HepG2 (cell line): ENCODE data around the gene FAM50A. TPM values are rescaled to one million over a fixed set of nuclear protein-coding genes. Genes with fewer than 3 reads are reported as not detected.

Experiments used
- ATAC-seq: fragments of 200-7000 bp; cut with Tn5 transposase; 3 replicates; pipeline ENCODE4 v1.9.1; 2020; ENCODE audit warnings: mild to moderate bottlenecking, moderate library complexity
- BruUV-seq: library from RNA; stranded (reverse); fragments of 400-500 nt; replicated peaks from 2 replicates; lab custom pipeline; 2021; lab: Mats Ljungman, UMichigan
- CTCF ChIA-PET: fragments of 300-600 bp; formaldehyde crosslinking; extraction: SDS; loops from one replicate; lab custom pipeline; 2021; ENCODE audit warnings: low total read pairs, inconsistent platforms, low intra/inter-chr PET ratio; lab: Yijun Ruan, JAX
- POLR2A ChIA-PET: fragments of 350-600 bp; sonication (Branson Sonifier 250); formaldehyde crosslinking; loops from one replicate; lab custom pipeline; 2020; ENCODE audit warnings: antibody characterized with exemption, inconsistent platforms; lab: Yijun Ruan, JAX
- DNase-seq: peaks from one replicate; pipeline ENCODE4 v3.0.0-alpha.2; 2015; ENCODE audit warnings: low spot score
- FAIRE-seq: peaks from 3 replicates; lab custom pipeline; 2011; peaks lifted over from hg19 to GRCh38; lab: Jason Lieb, UNC
- H2AFZ ChIP-seq: one replicate; pipeline ENCODE4 v1.6.1; 2011; ENCODE audit warnings: low read length, inconsistent platforms
- H3K27ac ChIP-seq: fragments of 300-600 bp; 3 replicates; pipeline ENCODE4 v1.8.0; 2011; ENCODE audit warnings: mixed run types, mild to moderate bottlenecking, mixed read lengths, low read length, inconsistent platforms; ENCODE audit not compliant: insufficient read depth; ENCODE audit errors: extremely low read length
- H3K27me3 ChIP-seq, 2 experiments: fragments of 200-600 bp in 1 of 2; 2 replicates in 1 of 2; 3 replicates in 1 of 2; pipeline versions ENCODE4 v1.6.0 to v1.8.0; 2011; ENCODE audit warnings: low read length in 2 of 2, mild to moderate bottlenecking in 2 of 2, moderate library complexity in 2 of 2, inconsistent platforms in 1 of 2; ENCODE audit not compliant: insufficient read depth in 2 of 2, control insufficient read depth in 1 of 2
- H3K36me3 ChIP-seq, 2 experiments: fragments of 200-600 bp in 1 of 2; replicated peaks in 1 of 2; 2 replicates in 1 of 2; 3 replicates in 1 of 2; pipeline versions ENCODE4 v1.5.1 to v1.8.0; 2011; ENCODE audit warnings: low read length in 2 of 2, inconsistent platforms in 1 of 2; ENCODE audit not compliant: insufficient read depth in 2 of 2, control insufficient read depth in 1 of 2
- H3K4me1 ChIP-seq: 2 replicates; pipeline ENCODE4 v1.5.1; 2012; ENCODE audit warnings: low read length, inconsistent platforms; ENCODE audit not compliant: insufficient read depth
- H3K4me2 ChIP-seq: 2 replicates; pipeline ENCODE4 v1.6.0; 2011; ENCODE audit warnings: low read depth, low read length, inconsistent platforms
- H3K4me3 ChIP-seq, 3 experiments: fragments of 200-600 bp in 1 of 3; sonication (generic), shearing (Covaris generic) in 1 of 3; replicated peaks in 1 of 3; 2 replicates each; pipeline ENCODE4 v1.5.1; 2011 to 2016; ENCODE audit warnings: low read length in 3 of 3, inconsistent platforms in 2 of 3, low read depth in 2 of 3, mild to moderate bottlenecking in 2 of 3, control low read depth in 1 of 3, mixed read lengths in 1 of 3; ENCODE audit not compliant: insufficient read depth in 1 of 3
- H3K79me2 ChIP-seq: one replicate; pipeline ENCODE4 v1.6.1; 2011; ENCODE audit warnings: low read length, inconsistent platforms; ENCODE audit not compliant: insufficient read depth
- H3K9ac ChIP-seq: 2 replicates; pipeline ENCODE4 v1.6.0; 2011; ENCODE audit warnings: mild to moderate bottlenecking, low read depth, low read length, inconsistent platforms; ENCODE audit not compliant: insufficient read depth
- H3K9me3 ChIP-seq: 2 replicates; pipeline ENCODE4 v1.5.1; 2012; ENCODE audit warnings: mild to moderate bottlenecking, low read length
- H4K20me1 ChIP-seq: 2 replicates; pipeline ENCODE4 v1.6.0; 2011; ENCODE audit warnings: inconsistent platforms, mild to moderate bottlenecking, low read length, moderate library complexity; ENCODE audit not compliant: insufficient read depth
- ERF ChIP-seq: IDR thresholded peaks from 2 replicates; pipeline ENCODE4 v1.6.1; 2018; ENCODE audit warnings: missing biosample characterization, missing genetic modification reagents
- FOSL2 ChIP-seq: sonication (generic); formaldehyde crosslinking; IDR thresholded peaks from 2 replicates; pipeline ENCODE4 v1.4.0; 2020; ENCODE audit warnings: missing genetic modification reagents
- FOXO1 ChIP-seq: sonication (generic); formaldehyde crosslinking; IDR thresholded peaks from 2 replicates; pipeline ENCODE4 v1.4.0; 2020; ENCODE audit warnings: missing genetic modification reagents
- MAFG ChIP-seq: sonication (generic); formaldehyde crosslinking; IDR thresholded peaks from 2 replicates; pipeline ENCODE4 v1.5.1; 2020; ENCODE audit warnings: mild to moderate bottlenecking, missing genetic modification reagents
- SIX1 ChIP-seq: sonication (generic); formaldehyde crosslinking; IDR thresholded peaks from 2 replicates; pipeline ENCODE4 v1.4.0; 2020; ENCODE audit warnings: missing genetic modification reagents, borderline replicate concordance
- ZBTB8A ChIP-seq: sonication (generic); formaldehyde crosslinking; IDR thresholded peaks from 2 replicates; pipeline ENCODE4 v1.4.0; 2020; ENCODE audit warnings: mild to moderate bottlenecking, low read depth, missing genetic modification reagents, borderline replicate concordance
- ZFP41 ChIP-seq: sonication (generic); formaldehyde crosslinking; IDR thresholded peaks from 2 replicates; pipeline ENCODE4 v1.4.0; 2020; ENCODE audit warnings: mild to moderate bottlenecking, missing genetic modification reagents, borderline replicate concordance
- ZNF180 ChIP-seq: sonication (generic); formaldehyde crosslinking; IDR thresholded peaks from 2 replicates; pipeline ENCODE4 v1.4.0; 2020; ENCODE audit warnings: low read depth, missing genetic modification reagents, borderline replicate concordance
- ZNF501 ChIP-seq: sonication (generic); formaldehyde crosslinking; IDR thresholded peaks from 2 replicates; pipeline ENCODE4 v1.5.1; 2020; ENCODE audit warnings: mild to moderate bottlenecking, moderate library complexity, missing genetic modification reagents
- ZNF558 ChIP-seq: sonication (generic); formaldehyde crosslinking; IDR thresholded peaks from 2 replicates; pipeline ENCODE4 v1.9.0; 2022; ENCODE audit warnings: mild to moderate bottlenecking, missing genetic modification reagents, borderline replicate concordance
- WGBS: methylation state at CpG from one replicate; pipeline ENCODE4 v1.1.6; 2017; ENCODE audit warnings: low lambda C conversion rate; 5-methylcytosine and 5-hydroxymethylcytosine counted together
- in situ Hi-C: cut with HindIII; loops from 2 replicates; pipeline ENCODE4 v1.10.0; 2017; ENCODE audit warnings: low pct_unique_long_range_greater_than_20kb; ENCODE audit not compliant: extremely low pct_ligation_motif_present
- intact Hi-C: fragments of 100-400 bp; cut with micrococcal nuclease; formaldehyde crosslinking; loops from one replicate; pipeline ENCODE4 v1.10.0; 2022; ENCODE audit not compliant: unreplicated experiment
- polyA plus RNA-seq, 8 experiments: library from polyadenylated mRNA; depleted of rRNA in 3 of 8; stranded (reverse) in 7 of 8; unstranded in 1 of 8; fragments of >200 nt; fragmentation: Illumina TruSeq in 4 of 8; extraction: Trizol in 4 of 8; gene quantifications; 2 replicates each; pipeline versions ENCODE4 v1.2.1 to v1.2.3, GENCODE V29; 2011 to 2016; ENCODE audit warnings: low read depth in 4 of 8, missing spikeins in 1 of 8, mixed read lengths in 1 of 8; ENCODE audit not compliant: insufficient read depth in 1 of 8
- total RNA-seq, 5 experiments: library from RNA; depleted of rRNA; stranded (reverse); fragments of >200 nt; fragmentation: Illumina TruSeq; extraction: Trizol; gene quantifications; 2 replicates each; pipeline ENCODE4 v1.2.3, GENCODE V29; 2016; ENCODE audit warnings: low read depth in 1 of 5
- TF ChIP-seq, protein P1 (sequence below): sonication (generic); formaldehyde crosslinking; IDR thresholded peaks from 2 replicates; pipeline ENCODE4 v1.4.0; 2020; ENCODE audit warnings: mild to moderate bottlenecking, missing genetic modification reagents
- TF ChIP-seq, protein P2 (sequence below): sonication (generic); formaldehyde crosslinking; conservative IDR thresholded peaks from 2 replicates; pipeline ENCODE4 v1.4.0; 2020; ENCODE audit warnings: missing genetic modification reagents
- TF ChIP-seq, protein P3 (sequence below): sonication (generic); formaldehyde crosslinking; IDR thresholded peaks from 2 replicates; pipeline ENCODE4 v1.9.0; 2022; ENCODE audit warnings: missing genetic modification reagents, mild to moderate bottlenecking, borderline replicate concordance

Gene FAM50A
- total and polyA plus RNA-seq, 2 of the 13 experiments (the other 11 are each of a cell fraction or from before 2014, with no cell fraction given) = 30.7 to 40.7 TPM

DNA sequence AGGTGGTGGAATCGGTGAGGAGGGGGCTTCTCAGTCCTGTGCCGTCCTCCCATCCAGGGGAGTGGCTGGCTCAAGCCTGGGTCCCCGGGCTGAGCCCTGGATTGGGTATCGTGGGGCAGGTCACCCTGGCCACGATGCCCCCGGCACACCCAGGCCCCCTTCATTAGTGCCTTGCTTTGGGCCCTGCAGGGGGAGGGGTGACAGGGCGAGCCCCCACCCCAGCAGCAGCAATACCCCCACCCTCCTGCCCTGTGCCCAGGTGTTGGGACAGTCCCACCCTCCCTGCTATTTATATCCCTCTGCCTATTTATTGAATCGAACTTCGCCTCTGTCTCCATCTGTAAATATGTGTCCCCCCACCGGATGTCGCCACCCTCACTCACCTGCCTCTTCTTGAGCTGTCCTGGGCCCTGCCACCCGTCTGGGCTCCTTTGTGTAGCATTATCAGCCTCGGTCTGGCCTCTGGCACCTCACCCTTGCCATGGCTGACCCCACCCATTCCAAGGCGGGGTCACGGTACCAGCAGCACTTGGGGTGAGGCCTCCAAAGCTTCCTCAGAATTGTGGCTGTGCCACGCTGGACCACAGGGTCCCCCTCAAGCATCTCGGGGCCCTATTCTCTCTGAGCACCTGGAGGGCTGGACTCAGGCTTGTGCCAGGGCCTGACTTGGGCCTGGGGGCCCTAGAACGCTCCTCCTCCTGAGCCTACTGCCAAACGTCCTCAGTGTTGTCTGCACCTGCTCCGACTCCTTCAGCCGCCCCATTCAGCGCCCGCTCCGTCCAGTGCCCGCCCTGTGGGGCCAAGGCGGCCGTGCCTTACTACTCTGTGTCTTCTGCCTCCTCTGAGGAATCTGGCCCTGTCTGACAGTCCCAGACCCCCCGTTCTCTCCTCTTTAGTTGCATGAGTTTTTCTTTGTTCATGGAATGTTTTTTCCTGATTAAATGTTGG lies 29.0 kb downstream of the FAM50A start (continued):
- TF ChIP-seq, protein P1, sequence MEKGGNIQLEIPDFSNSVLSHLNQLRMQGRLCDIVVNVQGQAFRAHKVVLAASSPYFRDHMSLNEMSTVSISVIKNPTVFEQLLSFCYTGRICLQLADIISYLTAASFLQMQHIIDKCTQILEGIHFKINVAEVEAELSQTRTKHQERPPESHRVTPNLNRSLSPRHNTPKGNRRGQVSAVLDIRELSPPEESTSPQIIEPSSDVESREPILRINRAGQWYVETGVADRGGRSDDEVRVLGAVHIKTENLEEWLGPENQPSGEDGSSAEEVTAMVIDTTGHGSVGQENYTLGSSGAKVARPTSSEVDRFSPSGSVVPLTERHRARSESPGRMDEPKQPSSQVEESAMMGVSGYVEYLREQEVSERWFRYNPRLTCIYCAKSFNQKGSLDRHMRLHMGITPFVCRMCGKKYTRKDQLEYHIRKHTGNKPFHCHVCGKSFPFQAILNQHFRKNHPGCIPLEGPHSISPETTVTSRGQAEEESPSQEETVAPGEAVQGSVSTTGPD = no peak
- TF ChIP-seq ZNF180 (CRISPR knock-in tag) (no peak), FOXO1 (no peak)

DNA sequence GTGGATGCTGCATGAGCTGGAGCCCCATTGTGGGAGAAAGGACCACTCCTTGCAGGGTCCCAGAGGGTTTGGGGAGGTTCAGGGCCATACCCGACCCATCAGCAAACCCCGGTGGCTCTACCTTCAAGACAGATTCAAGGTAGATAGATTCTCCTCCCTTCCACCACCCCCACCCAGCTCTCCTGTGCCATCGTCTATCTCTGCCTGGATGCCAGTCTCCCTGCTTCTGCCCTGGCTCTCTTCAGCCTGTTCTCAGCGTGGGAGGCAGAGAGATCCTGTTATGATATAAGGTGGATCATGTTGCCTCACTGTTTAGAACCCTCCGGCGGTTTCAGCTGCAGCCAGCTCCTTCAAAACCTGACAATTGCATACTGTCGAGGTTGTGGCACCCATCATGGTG lies 29.7 kb downstream of the FAM50A start:
- no peak for ATAC-seq
- DNase-seq = no peak
- WGBS = 96% methylated on average over 4 of the region's 7 CpGs
- no peaks in the 10 kb centered on the region for H3K79me2 ChIP-seq
- FAIRE-seq = no peak
- no peak overlapping the region for H3K4me2 ChIP-seq
- no peak for TF ChIP-seq ZBTB8A
- TF ChIP-seq, protein P2, sequence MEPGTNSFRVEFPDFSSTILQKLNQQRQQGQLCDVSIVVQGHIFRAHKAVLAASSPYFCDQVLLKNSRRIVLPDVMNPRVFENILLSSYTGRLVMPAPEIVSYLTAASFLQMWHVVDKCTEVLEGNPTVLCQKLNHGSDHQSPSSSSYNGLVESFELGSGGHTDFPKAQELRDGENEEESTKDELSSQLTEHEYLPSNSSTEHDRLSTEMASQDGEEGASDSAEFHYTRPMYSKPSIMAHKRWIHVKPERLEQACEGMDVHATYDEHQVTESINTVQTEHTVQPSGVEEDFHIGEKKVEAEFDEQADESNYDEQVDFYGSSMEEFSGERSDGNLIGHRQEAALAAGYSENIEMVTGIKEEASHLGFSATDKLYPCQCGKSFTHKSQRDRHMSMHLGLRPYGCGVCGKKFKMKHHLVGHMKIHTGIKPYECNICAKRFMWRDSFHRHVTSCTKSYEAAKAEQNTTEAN (CRISPR knock-in tag) = no peak
- TF ChIP-seq, protein P3, sequence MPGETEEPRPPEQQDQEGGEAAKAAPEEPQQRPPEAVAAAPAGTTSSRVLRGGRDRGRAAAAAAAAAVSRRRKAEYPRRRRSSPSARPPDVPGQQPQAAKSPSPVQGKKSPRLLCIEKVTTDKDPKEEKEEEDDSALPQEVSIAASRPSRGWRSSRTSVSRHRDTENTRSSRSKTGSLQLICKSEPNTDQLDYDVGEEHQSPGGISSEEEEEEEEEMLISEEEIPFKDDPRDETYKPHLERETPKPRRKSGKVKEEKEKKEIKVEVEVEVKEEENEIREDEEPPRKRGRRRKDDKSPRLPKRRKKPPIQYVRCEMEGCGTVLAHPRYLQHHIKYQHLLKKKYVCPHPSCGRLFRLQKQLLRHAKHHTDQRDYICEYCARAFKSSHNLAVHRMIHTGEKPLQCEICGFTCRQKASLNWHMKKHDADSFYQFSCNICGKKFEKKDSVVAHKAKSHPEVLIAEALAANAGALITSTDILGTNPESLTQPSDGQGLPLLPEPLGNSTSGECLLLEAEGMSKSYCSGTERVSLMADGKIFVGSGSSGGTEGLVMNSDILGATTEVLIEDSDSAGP (CRISPR knock-in tag) = no peak
- TF ChIP-seq ZNF501 (CRISPR knock-in tag) = no peak
- no peak for TF ChIP-seq ERF (CRISPR knock-in tag)
- TF ChIP-seq ZFP41 (CRISPR knock-in tag) = no peak
- TF ChIP-seq MAFG (CRISPR knock-in tag) = no peak
- no peak for TF ChIP-seq FOSL2 (CRISPR knock-in tag)
- TF ChIP-seq SIX1 (CRISPR knock-in tag) = no peak
- no peak for TF ChIP-seq ZNF558
- TF ChIP-seq, all 625 proteins: peak for 0
- Histone ChIP-seq H3K9me3 (no peaks in the 10 kb centered on the region), H3K27ac (no peak overlapping the region), H3K27me3 (no peaks in the 10 kb centered on the region), H3K4me1 (peaks cover 20% of the 10 kb centered on the region), H3K4me3 (no peak overlapping the region), H3K9ac (no peak overlapping the region), H4K20me1 (no peaks in the 10 kb centered on the region), H2AFZ (no peak overlapping the region), H3K36me3 (peaks cover 2 to 3% of the 10 kb centered on the region in 2 experiments; a peak in 1 of 5 replicates)
- intact Hi-C loops = no loop called here
- ChIA-PET POLR2A (interaction anchor here (1.3 to 1.4 kb wide), 2 partner anchors 17 to 76 kb away, joined by 3 to 4 read pairs; partner anchors contain the start of gene SLC10A3), CTCF (no interaction called here)
- BruUV-seq = no TSS peak
- in situ Hi-C loops = no loop called here
